Ovary (tissue), 9 donors: ENCODE measurements around the gene HOXB1. TPM values are rescaled to one million over a fixed set of nuclear protein-coding genes. Genes with fewer than 3 reads are reported as not detected.

Experiments used
- DNase-seq, 5 donors: peaks; one replicate each; pipeline ENCODE4 v3.0.0-alpha.2; 2019 to 2020
- H3K27ac ChIP-seq, 2 donors: fragments of 200-600 bp; one replicate each; pipeline versions ENCODE4 v1.5.1 to v1.8.0; 2019 to 2022
- H3K27me3 ChIP-seq: fragments of 200-600 bp; one replicate; pipeline ENCODE4 v1.8.0; 2022
- H3K36me3 ChIP-seq: fragments of 200-600 bp; sonication (generic); one replicate; pipeline ENCODE4 v1.5.1; 2019
- H3K4me1 ChIP-seq: one replicate; pipeline ENCODE4 v1.8.1; 2013; ENCODE audit warnings: mild to moderate bottlenecking, moderate library complexity; ENCODE audit not compliant: insufficient read depth
- H3K4me3 ChIP-seq: fragments of 200-600 bp; sonication (generic); one replicate; pipeline ENCODE4 v1.5.1; 2017
- H3K9me3 ChIP-seq, 2 donors: fragments of 200-600 bp in 1 of 2; sonication (generic) in 1 of 2; one replicate each; pipeline versions ENCODE4 v1.5.1 to v1.8.1; 2013 to 2019; ENCODE audit warnings: mild to moderate bottlenecking in 1 of 2, moderate library complexity in 1 of 2
- CTCF ChIP-seq, 3 donors: fragments of 450-650 bp in 2 of 3; fragments of 200-600 bp in 1 of 3; IDR thresholded peaks; one replicate each; pipeline versions ENCODE4 v1.5.1 to v1.8.0; 2016 to 2022; ENCODE audit warnings: antibody characterized with exemption in 3 of 3, mild to moderate bottlenecking in 1 of 3
- EP300 ChIP-seq: sonication (generic); formaldehyde crosslinking; IDR thresholded peaks from one replicate; pipeline ENCODE4 v1.6.1; 2017; ENCODE audit warnings: antibody characterized with exemption
- POLR2A ChIP-seq: fragments of 450-650 bp; IDR thresholded peaks from one replicate; pipeline ENCODE4 v1.6.1; 2017; ENCODE audit warnings: antibody characterized with exemption, mild to moderate bottlenecking, moderate library complexity
- WGBS, 3 donors: extraction: QIAGEN DNeasy Blood & Tissue Kit in 1 of 3; methylation state at CpG; one replicate each; pipeline versions ENCODE4 v1.1.5 to v1.1.7; 2013 to 2017; 5-methylcytosine and 5-hydroxymethylcytosine counted together
- intact Hi-C, 4 donors: fragments of 100-400 bp; cut with DNase I; formaldehyde crosslinking; loops; one replicate each; pipeline versions ENCODE4 v1.11.0 to v1.15.1; 2022 to 2023
- polyA plus RNA-seq, 2 donors: library from polyadenylated mRNA; stranded (reverse); fragments of 200-250 nt in 1 of 2; fragments of 350-450 nt in 1 of 2; fragmentation: Illumina TruSeq in 1 of 2; extraction: RNeasy Lipid Tissue Mini Kit (QIAGEN cat#74804) in 1 of 2; gene quantifications; one replicate each; pipeline ENCODE4 v1.2.3, GENCODE V29; 2013 to 2014
- total RNA-seq, 7 donors: library from RNA; depleted of rRNA in 2 of 7; stranded (reverse); fragments of >200 nt in 2 of 7; fragmentation: NEBNext Ultra II Directional in 3 of 7; extraction: Animal tissue kit (Norgen Biotek cat#: 25700) in 3 of 7; gene quantifications; one replicate each; pipeline versions ENCODE4 v1.1.0 to v1.2.4, GENCODE V29; 2016 to 2023
- donor health status: DM: no; HTN: no; CAD: no; lungs with moderate emphysema.
- donor health status: DM: no; HTN: no; CAD: no.
- donor health status: Bipolar disorder and iron deficiency.
- donor health status: DM: yes; HTN: yes; CAD: no.
- donor health status: DM: no; HTN: no; CAD: no.
- donor health status: DM: yes; HTN: yes; CAD: no.

Gene HOXB1
- total and polyA plus RNA-seq, 9 donors: not detected

- Histone ChIP-seq H3K4me3 (no peak overlapping the region), H3K4me1 (no peaks in the 10 kb centered on the region), H3K27me3 (no peaks in the 10 kb centered on the region), H3K36me3 (no peaks in the 10 kb centered on the region), H3K9me3 (no peaks in the 10 kb centered on the region), H3K27ac (no peak overlapping the region)
- 60 to 70% (median 70%) methylated on average over 2 of the region's 2 CpGs for WGBS, 3 donors
- intact Hi-C loops: no loop called here
- TF ChIP-seq CTCF (IDR thresholded peaks at IDR 0.05) (no peak), EP300 (no peak), POLR2A (no peak)
- DNase-seq: no peak
Measured at GRCh38 chr17:48487221-48487620, 43.6 kb downstream of the HOXB1 start.

GRCh38 chr17:48486557-48486956, 44.3 kb downstream of the HOXB1 start:
- Histone ChIP-seq H3K9me3 (no peaks in the 10 kb centered on the region), H3K36me3 (no peaks in the 10 kb centered on the region), H3K27me3 (no peaks in the 10 kb centered on the region), H3K4me1 (no peaks in the 10 kb centered on the region), H3K27ac (no peak overlapping the region), H3K4me3 (no peak overlapping the region)
- TF ChIP-seq POLR2A: no peak
- TF ChIP-seq EP300: no peak
- no peak for TF ChIP-seq CTCF (IDR thresholded peaks at IDR 0.05)
- no peak for DNase-seq
- 32 to 53% (median 40%) methylated on average over 5 of the region's 5 CpGs for WGBS, 3 donors
- intact Hi-C loops: no loop called here

DNA sequence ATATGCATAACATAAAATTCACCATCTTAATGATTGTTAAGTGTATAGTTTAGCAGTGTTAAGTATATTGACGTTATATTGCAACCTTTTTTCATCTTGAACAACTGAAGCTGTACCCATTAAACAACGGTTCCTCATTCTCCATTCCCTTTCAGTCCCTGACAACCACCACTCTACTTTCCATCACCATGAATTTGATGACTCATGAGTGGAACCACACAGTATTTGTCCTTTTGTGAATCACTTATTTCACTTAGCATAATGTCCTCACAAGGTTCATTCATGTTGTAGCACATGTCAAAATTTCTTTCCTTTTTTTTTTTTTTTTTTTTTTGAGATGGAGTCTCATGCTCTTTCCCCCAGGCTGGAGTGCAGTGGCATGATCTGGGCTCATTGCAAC, 46.0 kb downstream of the HOXB1 start:
- Histone ChIP-seq H3K4me3 (no peak overlapping the region), H3K36me3 (no peaks in the 10 kb centered on the region), H3K4me1 (no peaks in the 10 kb centered on the region), H3K27me3 (no peaks in the 10 kb centered on the region), H3K9me3 (no peaks in the 10 kb centered on the region), H3K27ac (no peak overlapping the region)
- 76 to 87% (median 78%) methylated on average over 2 of the region's 2 CpGs for WGBS, 3 donors
- intact Hi-C loops: no loop called here
- DNase-seq: no peak
- TF ChIP-seq EP300 (no peak), CTCF (IDR thresholded peaks at IDR 0.05) (no peak)

DNA sequence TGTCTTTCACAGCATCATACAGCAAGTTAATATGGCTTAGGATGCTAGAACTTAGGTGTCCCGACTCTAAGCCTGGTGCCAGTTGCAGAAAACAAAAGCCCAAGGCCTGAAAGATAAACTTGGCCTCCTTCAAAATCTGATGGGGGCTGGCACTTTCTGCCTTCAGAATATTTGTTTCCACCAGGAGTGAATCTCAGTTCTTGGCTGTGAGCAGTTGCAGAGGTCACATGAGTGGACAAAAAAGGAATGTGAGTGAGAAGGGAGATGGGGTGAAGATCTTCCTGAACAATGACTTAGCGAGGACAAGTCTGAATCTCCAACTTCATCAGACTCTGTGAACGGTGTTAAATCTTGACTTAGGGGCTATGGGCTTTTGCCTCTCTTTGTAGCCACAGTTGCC, 46.6 kb downstream of the HOXB1 start:
- 79 to 84% (median 81%) methylated on average over 3 of the region's 3 CpGs for WGBS, 3 donors
- no peaks in the 10 kb centered on the region for H3K9me3 ChIP-seq
- H3K4me3 ChIP-seq: no peak overlapping the region
- H3K27me3 ChIP-seq: no peaks in the 10 kb centered on the region
- TF ChIP-seq POLR2A: no peak
- no peak for TF ChIP-seq CTCF (IDR thresholded peaks at IDR 0.05)
- no peak for TF ChIP-seq EP300
- DNase-seq: no peak
- H3K36me3 ChIP-seq: no peaks in the 10 kb centered on the region
- no peak overlapping the region for H3K27ac ChIP-seq
- intact Hi-C loops: no loop called here
- H3K4me1 ChIP-seq: no peaks in the 10 kb centered on the region
